GM18505 (cell line): Measurements from ENCODE around the gene CHST11.
A peak's percentile ranks its signal among the peaks of the same experiment; 100 is the strongest.

ENCODE experiments used
- ATAC-seq: cut with Tn5 transposase; IDR thresholded peaks from one replicate; pipeline ENCODE4 v1.9.1; 2021; ENCODE audit not compliant: unreplicated experiment
- POLR2A ChIP-seq: IDR thresholded peaks from 4 replicates; pipeline ENCODE4 v1.6.1; 2011; ENCODE audit warnings: borderline replicate concordance; ENCODE audit not compliant: insufficient read depth, insufficient read length; ENCODE audit errors: extremely low read depth

Gene CHST11

GRCh38 chr12:104458694-104459367 lies 2.1 kb downstream of the CHST11 start:
- TF ChIP-seq POLR2A = peak; percentile 38
- ATAC-seq = no peak

GRCh38 chr12:104459368-104459909 lies 2.7 kb downstream of the CHST11 start:
- TF ChIP-seq POLR2A = no peak
- no peak for ATAC-seq

GRCh38 chr12:104460041-104460719 lies 3.4 kb downstream of the CHST11 start:
- no peak for ATAC-seq

GRCh38 chr12:104460973-104461698 lies 4.4 kb downstream of the CHST11 start:
- no peak for TF ChIP-seq POLR2A
- no peak for ATAC-seq

More at GRCh38 chr12:104460041-104460719, 3.4 kb downstream of the CHST11 start:
- no peak for TF ChIP-seq POLR2A

- no peak for ATAC-seq
- TF ChIP-seq POLR2A = no peak
These were observed 5.6 kb downstream of the CHST11 start for GRCh38 chr12:104462325-104462724.

- peak; percentile 32 for TF ChIP-seq POLR2A
- ATAC-seq = peak; percentile 54
These were observed 6.2 kb downstream of the CHST11 start for GRCh38 chr12:104462931-104463339.

GRCh38 chr12:104463368-104463767 lies 6.6 kb downstream of the CHST11 start:
- no peak for ATAC-seq

GRCh38 chr12:104464899-104465298 lies 8.2 kb downstream of the CHST11 start:
- TF ChIP-seq POLR2A = no peak
- ATAC-seq = no peak

More at GRCh38 chr12:104463368-104463767, 6.6 kb downstream of the CHST11 start:
- no peak for TF ChIP-seq POLR2A

GRCh38 chr12:104466709-104467345 lies 10.1 kb downstream of the CHST11 start:
- no peak for TF ChIP-seq POLR2A
- ATAC-seq = no peak

- no peak for ATAC-seq
- TF ChIP-seq POLR2A = no peak
These were observed 10.6 kb downstream of the CHST11 start for GRCh38 chr12:104467346-104467837.

- no peak for TF ChIP-seq POLR2A
- no peak for ATAC-seq
These were observed 11.6 kb downstream of the CHST11 start for GRCh38 chr12:104468371-104468770.

GRCh38 chr12:104469066-104469465 lies 12.3 kb downstream of the CHST11 start:
- no peak for ATAC-seq
- TF ChIP-seq POLR2A = no peak

- no peak for TF ChIP-seq POLR2A
- ATAC-seq = no peak
These were observed 12.8 kb downstream of the CHST11 start for GRCh38 chr12:104469523-104469922.
